OCI-LY7 (cell line): ENCODE measurements around the gene RBMS1. TPM values are rescaled to one million over a fixed set of nuclear protein-coding genes. Genes with fewer than 3 reads are reported as not detected.

Source experiments
- BruUV-seq: library from RNA; stranded (reverse); fragments of 400-500 nt; replicated peaks from 2 replicates; lab custom pipeline; 2021; lab: Mats Ljungman, UMichigan
- CTCF ChIA-PET: fragments of 300-600 bp; sonication (Branson Sonifier 250); formaldehyde crosslinking; loops from one replicate; lab custom pipeline; 2022; ENCODE audit warnings: antibody characterized with exemption; ENCODE audit not compliant: unreplicated experiment; lab: Charles Lee
- POLR2A ChIA-PET: fragments of 300-600 bp; sonication (Branson Sonifier 250); formaldehyde crosslinking; loops from one replicate; lab custom pipeline; 2022; ENCODE audit warnings: antibody characterized with exemption; lab: Charles Lee
- DNase-seq: peaks from one replicate; pipeline ENCODE4 v3.0.0-alpha.2; 2015; ENCODE audit warnings: low spot score
- H2AFZ ChIP-seq: fragments of 200-600 bp; sonication (generic), shearing (Covaris generic); 2 replicates; pipeline ENCODE4 v1.6.1; 2014; ENCODE audit warnings: mild to moderate bottlenecking, antibody characterized with exemption, low read length, moderate library complexity
- H3K27ac ChIP-seq: fragments of 200-600 bp; sonication (generic); 2 replicates; pipeline ENCODE4 v1.5.1; 2014; ENCODE audit warnings: mixed run types, low read depth, mild to moderate bottlenecking, moderate library complexity, low read length, inconsistent platforms; ENCODE audit not compliant: poor library complexity, severe bottlenecking
- H3K36me3 ChIP-seq: fragments of 200-600 bp; sonication (generic); 2 replicates; pipeline ENCODE4 v1.6.1; 2014; ENCODE audit warnings: mild to moderate bottlenecking, antibody characterized with exemption, low read length, moderate library complexity, mixed read lengths; ENCODE audit not compliant: insufficient read depth
- H3K4me1 ChIP-seq: fragments of 200-600 bp; sonication (generic); 2 replicates; pipeline ENCODE4 v1.5.1; 2014; ENCODE audit warnings: mild to moderate bottlenecking, low read length; ENCODE audit not compliant: insufficient read depth, poor library complexity, severe bottlenecking
- H3K4me2 ChIP-seq: fragments of 200-600 bp; sonication (generic); 2 replicates; pipeline ENCODE4 v1.6.1; 2014; ENCODE audit warnings: mild to moderate bottlenecking, low read length
- H3K4me3 ChIP-seq: fragments of 200-600 bp; sonication (generic); 2 replicates; pipeline ENCODE4 v1.5.1; 2014; ENCODE audit warnings: mild to moderate bottlenecking, low read depth, low read length; ENCODE audit not compliant: poor library complexity, severe bottlenecking
- H3K79me2 ChIP-seq: fragments of 200-600 bp; sonication (generic); 2 replicates; pipeline ENCODE4 v1.6.1; 2016; ENCODE audit warnings: low read depth, mild to moderate bottlenecking, low read length, moderate library complexity, mixed read lengths; ENCODE audit not compliant: insufficient read depth
- H3K9me2 ChIP-seq: fragments of 200-600 bp; sonication (generic); 2 replicates; pipeline ENCODE4 v1.6.1; 2016; ENCODE audit warnings: mild to moderate bottlenecking, low read length, mixed read lengths; ENCODE audit not compliant: insufficient read depth
- H3K9me3 ChIP-seq: fragments of 200-600 bp; sonication (generic); 2 replicates; pipeline ENCODE4 v1.6.1; 2014; ENCODE audit warnings: mild to moderate bottlenecking, mixed run types, low read length, mixed read lengths
- H4K20me1 ChIP-seq: fragments of 200-600 bp; sonication (generic); 2 replicates; pipeline ENCODE4 v1.6.1; 2014; ENCODE audit warnings: mild to moderate bottlenecking, antibody characterized with exemption, low read length, moderate library complexity, mixed read lengths; ENCODE audit not compliant: insufficient read depth
- CTCF ChIP-seq: fragments of 200-600 bp; sonication (generic); conservative IDR thresholded peaks from 2 replicates; pipeline ENCODE4 v1.5.1; 2014; ENCODE audit warnings: mild to moderate bottlenecking, antibody characterized with exemption, low read length, moderate library complexity, mixed read lengths
- EZH2phosphoT487 ChIP-seq: fragments of 200-600 bp; sonication (generic); IDR thresholded peaks from 2 replicates; pipeline ENCODE4 v1.6.1; 2018; ENCODE audit warnings: low read depth, borderline replicate concordance, mild to moderate bottlenecking, mixed run types, antibody characterized with exemption, low read length, moderate library complexity, mixed read lengths
- intact Hi-C: fragments of 100-400 bp; cut with micrococcal nuclease; formaldehyde crosslinking; loops from one replicate; pipeline ENCODE4 v1.10.0; 2022; ENCODE audit not compliant: unreplicated experiment
- total RNA-seq, 2 experiments: library from RNA; depleted of rRNA in 1 of 2; stranded (reverse); fragments of >200 nt in 1 of 2; shearing (Covaris generic) in 1 of 2; gene quantifications; 2 replicates each; pipeline ENCODE4 v1.2.3, GENCODE V29; 2014 to 2022

RBMS1 gene
- total RNA-seq, 2 experiments from 2014 or later: 29.5 to 35.7 TPM

GRCh38 chr2:160338901-160339685 is 154.5 kb downstream of the RBMS1 start:
- ChIA-PET POLR2A (interaction anchor here (0.6 to 1.2 kb wide), 3 partner anchors 17 to 653 kb away, joined by 3 to 4 read pairs (median 3); no protein-coding TSS in a partner anchor), CTCF (no interaction called here)
- intact Hi-C loops: no loop called here
- Histone ChIP-seq H2AFZ (no peak overlapping the region), H3K4me3 (no peak overlapping the region), H3K36me3 (no peaks in the 10 kb centered on the region), H3K9me2 (no peaks in the 10 kb centered on the region), H3K4me1 (no peaks in the 10 kb centered on the region), H3K4me2 (no peak overlapping the region), H3K27ac (no peak overlapping the region), H4K20me1 (no peaks in the 10 kb centered on the region), H3K79me2 (no peaks in the 10 kb centered on the region), H3K9me3 (no peaks in the 10 kb centered on the region)
- no TSS peak for BruUV-seq
- TF ChIP-seq CTCF (no peak), EZH2phosphoT487 (no peak)
- DNase-seq: no peak

- Histone ChIP-seq H3K79me2 (no peaks in the 10 kb centered on the region), H3K4me3 (no peak overlapping the region), H3K4me1 (no peaks in the 10 kb centered on the region), H4K20me1 (no peaks in the 10 kb centered on the region), H3K9me3 (no peaks in the 10 kb centered on the region), H3K27ac (no peak overlapping the region), H3K36me3 (no peaks in the 10 kb centered on the region), H3K4me2 (no peak overlapping the region), H2AFZ (no peak overlapping the region), H3K9me2 (no peaks in the 10 kb centered on the region)
- ChIA-PET POLR2A (interaction anchor here (0.7 to 1.0 kb wide), 2 partner anchors 15 to 1700 kb away, joined by 3 read pairs; no protein-coding TSS in a partner anchor), CTCF (no interaction called here)
- BruUV-seq: no TSS peak
- intact Hi-C loops: no loop called here
- no peak for DNase-seq
- TF ChIP-seq CTCF: no peak
- TF ChIP-seq EZH2phosphoT487: no peak
Measured at GRCh38 chr2:160337728-160338127, 155.9 kb downstream of the RBMS1 start.

- TF ChIP-seq EZH2phosphoT487: no peak
- no TSS peak for BruUV-seq
- DNase-seq: no peak
- Histone ChIP-seq H3K9me2 (no peaks in the 10 kb centered on the region), H3K4me3 (no peak overlapping the region), H3K79me2 (no peaks in the 10 kb centered on the region), H3K27ac (no peak overlapping the region), H4K20me1 (no peaks in the 10 kb centered on the region), H3K36me3 (no peaks in the 10 kb centered on the region), H2AFZ (no peak overlapping the region), H3K9me3 (no peaks in the 10 kb centered on the region), H3K4me2 (no peak overlapping the region), H3K4me1 (peaks cover 7% of the 10 kb centered on the region)
- CTCF ChIA-PET: no interaction called here
- intact Hi-C loops: no loop called here
- POLR2A ChIA-PET: interaction anchor here (1.0 kb wide), 1 partner anchor 16 kb away, joined by 3 read pairs; no protein-coding TSS in a partner anchor
Measured at GRCh38 chr2:160336635-160337034, 157.0 kb downstream of the RBMS1 start.
